ENCODE data around the gene ID3. TPM values are rescaled to one million over a fixed set of nuclear protein-coding genes. Genes with fewer than 3 reads are reported as not detected.

Gene ID3
- total RNA-seq, 1 experiment from 2014 or later: 39.6 TPM

DNA sequence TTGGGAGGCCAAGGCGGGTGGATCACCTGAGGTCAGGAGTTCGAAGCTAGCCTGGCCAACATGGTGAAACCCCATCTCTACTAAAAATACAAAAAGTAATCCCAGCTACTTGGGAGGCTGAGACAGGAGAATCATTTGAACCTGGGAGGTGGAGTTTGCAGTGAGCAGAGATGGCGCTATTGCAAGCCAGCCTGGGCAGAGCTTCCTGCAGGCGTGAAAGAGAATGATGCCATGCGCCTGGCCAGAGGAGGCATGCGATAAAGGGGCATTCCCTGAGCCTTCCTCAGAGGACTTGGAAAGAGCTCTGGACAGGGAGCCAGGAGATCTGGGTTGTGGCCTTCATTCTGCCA lies 31.4 kb downstream of the ID3 start:
- ATAC-seq (peak; percentile 0; the same call in 1 of the 2 replicates), DNase-seq (ENCODE audit: low read depth, low spot score) (no peak)
- no TSS peak for BruUV-seq (replicated peaks)
- Histone ChIP-seq H3K4me3 (ENCODE audit: low read depth in 2 of 2, low read length in 2 of 2) (no peak overlapping the region), H3K36me3 (ENCODE audit: control insufficient read depth, insufficient read depth, low read length) (peaks cover 2% of the 10 kb centered on the region; the same call in 1 of the 2 replicates), H3K4me1 (ENCODE audit: control insufficient read depth, insufficient read depth, low read length) (peaks cover 35% of the 10 kb centered on the region), H3K27ac (ENCODE audit: low read length) (peak overlapping the region; percentile 13; the same call in 1 of the 2 replicates), H3K9me3 (ENCODE audit: control insufficient read depth, insufficient read depth, low read depth, low read length) (no peaks in the 10 kb centered on the region), H3K27me3 (ENCODE audit: control insufficient read depth, insufficient read depth, low read length) (no peaks in the 10 kb centered on the region)
- POLR2A ChIA-PET: interaction anchor here (0.6 kb wide), 1 partner anchor 271 kb away, joined by 5 read pairs; no protein-coding TSS in a partner anchor
- TF ChIP-seq TCF7L2 (IDR thresholded peaks at IDR 0.05; ENCODE audit: low read depth, low read length): no peak
- TF ChIP-seq SIN3A (IDR thresholded peaks at IDR 0.05; ENCODE audit: borderline replicate concordance, insufficient read depth, low read depth, low read length): no peak
- TF ChIP-seq POLR2AphosphoS5 (IDR thresholded peaks at IDR 0.05; ENCODE audit: low read depth, low read length): no peak
- TF ChIP-seq, protein P1, sequence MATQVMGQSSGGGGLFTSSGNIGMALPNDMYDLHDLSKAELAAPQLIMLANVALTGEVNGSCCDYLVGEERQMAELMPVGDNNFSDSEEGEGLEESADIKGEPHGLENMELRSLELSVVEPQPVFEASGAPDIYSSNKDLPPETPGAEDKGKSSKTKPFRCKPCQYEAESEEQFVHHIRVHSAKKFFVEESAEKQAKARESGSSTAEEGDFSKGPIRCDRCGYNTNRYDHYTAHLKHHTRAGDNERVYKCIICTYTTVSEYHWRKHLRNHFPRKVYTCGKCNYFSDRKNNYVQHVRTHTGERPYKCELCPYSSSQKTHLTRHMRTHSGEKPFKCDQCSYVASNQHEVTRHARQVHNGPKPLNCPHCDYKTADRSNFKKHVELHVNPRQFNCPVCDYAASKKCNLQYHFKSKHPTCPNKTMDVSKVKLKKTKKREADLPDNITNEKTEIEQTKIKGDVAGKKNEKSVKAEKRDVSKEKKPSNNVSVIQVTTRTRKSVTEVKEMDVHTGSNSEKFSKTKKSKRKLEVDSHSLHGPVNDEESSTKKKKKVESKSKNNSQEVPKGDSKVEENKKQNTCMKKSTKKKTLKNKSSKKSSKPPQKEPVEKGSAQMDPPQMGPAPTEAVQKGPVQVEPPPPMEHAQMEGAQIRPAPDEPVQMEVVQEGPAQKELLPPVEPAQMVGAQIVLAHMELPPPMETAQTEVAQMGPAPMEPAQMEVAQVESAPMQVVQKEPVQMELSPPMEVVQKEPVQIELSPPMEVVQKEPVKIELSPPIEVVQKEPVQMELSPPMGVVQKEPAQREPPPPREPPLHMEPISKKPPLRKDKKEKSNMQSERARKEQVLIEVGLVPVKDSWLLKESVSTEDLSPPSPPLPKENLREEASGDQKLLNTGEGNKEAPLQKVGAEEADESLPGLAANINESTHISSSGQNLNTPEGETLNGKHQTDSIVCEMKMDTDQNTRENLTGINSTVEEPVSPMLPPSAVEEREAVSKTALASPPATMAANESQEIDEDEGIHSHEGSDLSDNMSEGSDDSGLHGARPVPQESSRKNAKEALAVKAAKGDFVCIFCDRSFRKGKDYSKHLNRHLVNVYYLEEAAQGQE (IDR thresholded peaks at IDR 0.05; ENCODE audit: insufficient read depth in 1 of 2, low read depth in 2 of 2, low read length in 1 of 2): no peak
- TF ChIP-seq CTCF (IDR thresholded peaks at IDR 0.05): no peak
- in situ Hi-C loops (cut with HindIII; ENCODE audit: low pct_unique_long_range_greater_than_20kb, low sequenced_read_pairs): no loop called here
- CTCF ChIA-PET: interaction anchor here (1.0 to 1.3 kb wide), 3 partner anchors 12 to 311 kb away, joined by 4 to 5 read pairs (median 4); partner anchors contain the start of gene HTR1D
- intact Hi-C loops (cut with micrococcal nuclease; ENCODE audit: unreplicated experiment): no loop called here

- DNase-seq (ENCODE audit: low read depth, low spot score): no peak
- CTCF ChIA-PET: interaction anchor here (0.5 to 1.2 kb wide), 2 partner anchors 19 to 108 kb away, joined by 3 read pairs; no protein-coding TSS in a partner anchor
- Histone ChIP-seq H3K27ac (ENCODE audit: low read length) (0 out of 2 replicates have a peak overlapping the region, but pooled peaks have one; percentile 13), H3K36me3 (ENCODE audit: control insufficient read depth, insufficient read depth, low read length) (peaks cover 2% of the 10 kb centered on the region; the same call in 1 of the 2 replicates), H3K4me1 (ENCODE audit: control insufficient read depth, insufficient read depth, low read length) (peaks cover 35% of the 10 kb centered on the region), H3K9me3 (ENCODE audit: control insufficient read depth, insufficient read depth, low read depth, low read length) (no peaks in the 10 kb centered on the region), H3K4me3 (ENCODE audit: low read depth in 2 of 2, low read length in 2 of 2) (no peak overlapping the region), H3K27me3 (ENCODE audit: control insufficient read depth, insufficient read depth, low read length) (no peaks in the 10 kb centered on the region)
- BruUV-seq (replicated peaks): no TSS peak
- POLR2A ChIA-PET: interaction anchor here (0.5 to 0.6 kb wide), 3 partner anchors 12 to 271 kb away, joined by 4 to 7 read pairs (median 5); no protein-coding TSS in a partner anchor
- in situ Hi-C loops (cut with HindIII; ENCODE audit: low pct_unique_long_range_greater_than_20kb, low sequenced_read_pairs) (no loop called here), intact Hi-C loops (cut with micrococcal nuclease; ENCODE audit: unreplicated experiment) (no loop called here)
- no peak for ATAC-seq
- TF ChIP-seq, protein P1 (IDR thresholded peaks at IDR 0.05; ENCODE audit: insufficient read depth in 1 of 2, low read depth in 2 of 2, low read length in 1 of 2): no peak
- no peak for TF ChIP-seq CTCF (IDR thresholded peaks at IDR 0.05)
- no peak for TF ChIP-seq POLR2AphosphoS5 (IDR thresholded peaks at IDR 0.05; ENCODE audit: low read depth, low read length)
- TF ChIP-seq TCF7L2 (IDR thresholded peaks at IDR 0.05; ENCODE audit: low read depth, low read length): no peak
- no peak for TF ChIP-seq SIN3A (IDR thresholded peaks at IDR 0.05; ENCODE audit: borderline replicate concordance, insufficient read depth, low read depth, low read length)
These were observed 31.9 kb downstream of the ID3 start for GRCh38 chr1:23527366-23527765.

Data from Panc1 (cell line).